ENCODE measurements around the gene PPP1R26.
"Not testable (repeated sequence)": the region's sequence is repeated elsewhere in the genome, so short reads cannot be mapped to it uniquely, and the experiment has no call there.

The PPP1R26 gene

DNA sequence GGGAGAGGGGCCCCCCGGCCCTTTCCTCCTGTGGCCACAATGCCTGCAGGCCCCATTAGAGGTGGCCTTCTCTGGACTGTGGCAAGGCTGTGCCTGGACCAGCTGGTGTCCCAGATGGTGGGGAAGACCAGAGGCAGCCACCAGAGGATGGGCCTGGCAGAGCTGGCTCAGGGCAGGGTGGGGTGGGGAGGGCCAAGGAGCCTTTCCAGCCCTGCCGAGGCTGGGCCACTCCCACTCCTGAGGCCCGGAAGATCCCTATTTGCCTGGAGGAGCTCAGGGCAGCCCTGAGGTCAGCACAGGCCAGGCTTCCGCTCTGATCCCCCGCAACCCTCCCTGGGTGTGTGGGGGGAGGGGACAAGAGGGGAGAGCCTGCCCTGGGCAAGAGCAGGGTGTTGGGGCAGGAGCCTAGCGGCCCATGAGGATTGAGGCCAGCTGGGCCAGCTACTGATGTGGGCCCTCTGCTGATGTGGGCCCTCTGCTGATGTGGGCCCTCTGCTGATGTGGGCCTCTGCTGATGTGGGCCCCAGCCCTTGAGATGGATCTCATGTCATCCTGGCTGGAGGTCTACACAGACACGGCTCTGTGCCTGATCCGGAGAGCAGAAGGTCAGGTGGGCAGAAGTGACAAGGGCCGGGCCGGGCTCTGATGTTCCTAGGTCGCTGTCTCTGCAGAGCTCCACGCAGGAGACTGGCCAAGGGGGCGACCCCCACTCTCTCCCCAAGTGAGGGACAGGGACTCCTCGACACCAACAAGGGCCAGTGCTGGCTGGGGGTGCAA is 26.9 kb downstream of the PPP1R26 start:
- DNase-seq = no peak

DNA sequence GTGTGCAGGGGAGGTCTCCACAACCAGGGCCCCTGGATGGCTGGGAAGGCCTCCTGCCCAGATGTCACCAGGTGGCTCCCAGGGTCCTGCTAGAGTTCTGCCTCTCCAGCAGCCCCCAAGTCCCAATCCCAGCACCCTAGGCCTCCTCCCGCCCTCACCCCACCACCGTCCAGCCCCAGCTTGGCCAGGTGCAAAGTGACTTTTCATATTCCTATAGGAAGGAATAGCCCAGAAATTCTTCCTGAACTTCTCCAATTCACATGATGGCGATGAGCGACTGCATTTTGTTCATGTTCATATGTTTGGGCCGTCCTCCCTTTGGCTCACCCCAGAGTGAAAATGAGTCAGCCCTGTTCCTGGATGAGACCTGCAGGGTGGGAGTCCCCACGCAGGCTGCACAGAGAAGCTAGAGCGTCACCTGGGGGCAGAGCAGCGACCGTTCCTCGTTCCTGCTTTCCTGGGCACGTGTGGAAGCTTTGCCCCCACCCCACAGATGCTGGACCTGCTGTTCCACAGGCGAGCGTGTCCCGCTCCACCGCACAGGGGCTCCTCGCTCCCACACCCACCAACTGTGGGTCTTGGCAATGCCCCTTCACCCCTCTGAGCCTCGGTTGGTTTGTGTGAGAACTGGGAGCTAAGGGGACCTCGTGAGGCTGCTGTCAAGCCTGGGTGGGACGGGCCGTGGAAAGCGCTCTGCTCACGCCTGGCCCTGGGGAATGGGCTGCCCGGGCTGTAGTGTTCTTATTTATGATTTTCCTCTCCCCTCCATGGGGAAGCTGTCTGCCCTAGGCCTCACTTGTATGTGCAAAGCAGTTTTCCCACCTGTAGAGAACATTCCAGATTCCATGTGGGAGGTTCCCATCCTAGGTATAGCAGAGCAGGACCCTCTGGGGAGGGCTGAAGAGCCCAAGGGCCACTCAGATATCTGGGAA is 27.8 kb downstream of the PPP1R26 start:
- DNase-seq = no peak

DNA sequence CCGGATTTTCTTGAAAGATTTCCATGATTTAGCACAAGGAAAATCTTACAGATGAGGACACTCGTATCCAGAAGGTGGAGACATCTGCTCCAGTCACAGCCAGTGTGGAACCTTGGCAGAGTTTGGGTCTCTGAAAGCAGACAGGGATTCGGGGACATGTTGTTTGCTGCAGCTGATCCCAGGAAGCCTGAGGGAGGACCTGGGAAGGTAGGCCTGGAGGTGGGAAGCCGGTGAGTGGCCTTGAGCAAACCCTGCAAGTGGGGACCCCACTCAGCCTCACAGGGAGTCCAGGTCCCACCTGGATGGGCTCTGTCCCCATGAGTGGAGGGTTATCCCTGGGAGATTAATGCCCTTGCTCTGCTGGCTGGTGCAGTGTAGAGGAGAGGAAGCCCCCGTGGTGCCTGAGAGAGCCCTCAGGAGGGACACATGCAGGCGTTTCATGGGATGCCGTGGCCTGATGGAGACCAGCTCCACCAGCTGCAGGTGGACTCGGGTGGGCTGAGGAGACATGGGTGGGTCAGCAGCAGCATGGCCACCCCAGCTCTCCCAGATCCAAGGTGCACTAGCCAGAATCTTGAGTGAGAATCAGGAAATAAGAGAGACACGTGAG is 28.7 kb downstream of the PPP1R26 start:
- DNase-seq = no peak

DNA sequence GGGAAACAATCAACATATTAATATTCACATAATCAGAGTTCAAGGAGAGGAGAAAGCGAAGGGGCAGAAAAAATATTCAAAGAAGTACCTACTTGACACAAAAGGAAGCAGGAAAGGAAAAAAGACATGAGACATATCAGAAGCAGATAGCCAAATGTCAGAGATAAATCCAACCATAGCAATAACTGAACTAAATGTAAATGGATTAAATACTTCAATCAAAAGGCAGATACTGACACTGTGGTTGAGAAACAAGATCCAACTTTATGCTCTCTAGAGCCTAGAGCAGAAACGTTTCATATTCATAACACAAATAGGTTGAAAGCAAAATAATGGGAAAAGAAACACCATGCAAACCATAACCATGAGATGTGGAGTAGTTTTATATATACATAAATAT is 29.9 kb downstream of the PPP1R26 start:
- no peak for DNase-seq

DNA sequence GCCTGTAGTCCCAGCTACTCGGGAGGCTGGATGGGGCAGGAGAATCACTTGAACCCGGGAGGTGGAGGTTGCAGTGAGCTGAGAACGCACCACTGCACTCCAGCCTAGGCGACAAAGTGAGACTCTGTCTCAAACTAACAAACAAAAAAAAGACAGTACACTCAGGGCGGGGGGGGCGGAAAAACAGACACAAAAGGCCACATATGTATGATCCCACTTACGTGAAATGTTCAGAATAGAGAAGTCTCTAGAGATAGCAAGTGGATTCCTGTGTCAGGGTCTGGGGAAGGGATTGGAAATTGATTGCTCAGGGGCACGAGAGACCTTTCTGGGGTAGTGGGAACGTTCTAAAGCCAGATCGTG is 32.6 kb downstream of the PPP1R26 start:
- no peak for DNase-seq

DNA sequence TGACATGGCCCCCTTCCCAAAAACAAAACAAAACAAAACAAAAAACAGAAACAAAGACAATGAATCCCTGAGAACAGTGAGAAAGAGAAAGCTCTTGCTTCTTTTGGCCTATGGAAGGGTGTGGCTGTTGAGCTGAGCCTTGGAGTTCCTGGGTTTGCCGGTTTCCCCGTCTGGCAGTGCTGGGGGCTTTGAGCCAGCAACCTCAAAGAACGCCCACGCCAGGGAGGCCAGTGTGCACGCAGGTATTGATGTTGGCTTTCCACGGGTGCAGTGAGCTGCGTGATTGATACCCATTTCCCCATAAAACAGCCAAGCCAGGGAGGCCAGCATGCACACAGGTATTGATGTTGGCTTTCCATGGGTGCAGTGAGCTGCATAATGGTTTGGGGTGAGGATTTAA is 33.3 kb downstream of the PPP1R26 start:
- DNase-seq = no peak

DNA sequence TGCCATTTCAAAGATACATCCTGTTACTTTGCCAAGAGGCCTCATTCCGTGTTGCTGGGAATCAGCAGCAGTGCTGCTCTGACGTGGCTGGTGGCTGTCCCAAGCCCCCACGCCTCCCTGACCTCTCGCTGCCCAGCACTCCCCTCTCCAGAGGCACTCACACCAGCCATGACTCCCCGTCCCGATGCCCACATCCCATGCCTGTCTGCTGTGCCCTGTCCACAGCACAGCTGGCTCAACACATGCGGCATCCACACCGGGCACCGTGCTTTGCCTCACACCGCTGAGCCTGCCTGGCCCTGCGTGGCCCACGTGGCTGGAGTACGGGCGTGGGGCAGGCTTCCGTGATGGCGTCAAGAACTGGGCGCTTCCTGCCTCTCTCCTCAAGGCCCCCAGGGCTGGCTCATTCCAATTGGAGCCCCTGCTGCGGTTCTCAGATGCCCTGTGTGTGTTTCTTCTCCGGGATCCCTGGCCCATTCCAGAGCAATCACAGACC is 33.8 kb downstream of the PPP1R26 start:
- DNase-seq = no peak

DNA sequence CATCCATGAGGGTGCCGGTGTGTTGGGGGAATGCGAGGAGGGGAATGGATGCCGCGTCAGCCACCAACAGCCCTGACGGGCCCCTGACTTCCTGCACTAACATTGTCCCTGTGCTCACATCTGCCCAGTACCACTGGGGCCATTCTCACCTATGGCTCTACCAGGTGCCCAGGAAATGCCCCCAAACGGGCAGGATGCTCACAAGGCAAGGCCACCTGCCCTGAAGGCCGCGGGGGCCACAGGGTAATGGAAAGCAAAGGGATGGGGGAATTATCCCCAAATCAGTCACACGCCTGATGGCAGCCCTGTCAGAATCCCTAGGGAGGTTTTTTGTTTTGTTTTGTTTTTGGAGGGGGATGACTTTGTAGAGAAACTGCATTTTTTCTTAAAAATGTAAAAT is 34.3 kb downstream of the PPP1R26 start:
- not testable (repeated sequence) for DNase-seq

DNA sequence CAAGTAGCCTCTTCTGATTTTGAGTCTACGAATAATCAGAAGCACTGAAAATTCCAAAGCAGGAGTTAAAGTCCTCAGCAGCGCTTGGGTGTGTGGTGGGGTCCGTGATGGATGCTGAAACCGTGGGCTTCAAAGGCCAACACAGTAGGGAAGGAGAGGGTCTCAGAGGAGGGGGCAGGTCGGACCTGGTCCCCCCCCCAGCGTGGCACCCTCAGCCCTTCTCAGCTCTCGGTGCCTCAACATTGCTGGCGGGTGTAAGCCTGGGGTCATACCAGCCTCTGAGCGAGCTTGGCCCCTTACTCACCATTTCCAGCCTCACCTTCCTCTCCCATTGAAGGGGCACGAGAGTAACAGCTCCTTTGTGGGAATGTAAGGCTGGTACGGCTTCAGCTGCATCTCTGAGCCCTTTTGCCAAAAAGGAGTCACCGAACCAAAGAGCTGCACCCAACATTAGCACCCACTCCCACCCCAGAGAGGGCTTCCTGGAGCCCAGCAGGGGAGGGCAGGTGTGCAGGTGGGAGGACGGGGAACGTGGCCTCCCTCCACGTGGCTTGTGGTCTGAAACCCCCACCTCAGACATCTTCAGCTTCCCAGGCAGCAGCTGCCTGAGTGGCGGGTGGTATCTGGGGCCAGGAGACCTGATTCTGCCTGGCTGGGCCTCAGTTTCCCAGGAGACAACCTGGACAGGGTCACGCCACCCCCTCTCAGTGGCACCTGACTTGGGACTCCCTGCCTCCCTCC is 34.9 kb downstream of the PPP1R26 start:
- no peak for DNase-seq

DNA sequence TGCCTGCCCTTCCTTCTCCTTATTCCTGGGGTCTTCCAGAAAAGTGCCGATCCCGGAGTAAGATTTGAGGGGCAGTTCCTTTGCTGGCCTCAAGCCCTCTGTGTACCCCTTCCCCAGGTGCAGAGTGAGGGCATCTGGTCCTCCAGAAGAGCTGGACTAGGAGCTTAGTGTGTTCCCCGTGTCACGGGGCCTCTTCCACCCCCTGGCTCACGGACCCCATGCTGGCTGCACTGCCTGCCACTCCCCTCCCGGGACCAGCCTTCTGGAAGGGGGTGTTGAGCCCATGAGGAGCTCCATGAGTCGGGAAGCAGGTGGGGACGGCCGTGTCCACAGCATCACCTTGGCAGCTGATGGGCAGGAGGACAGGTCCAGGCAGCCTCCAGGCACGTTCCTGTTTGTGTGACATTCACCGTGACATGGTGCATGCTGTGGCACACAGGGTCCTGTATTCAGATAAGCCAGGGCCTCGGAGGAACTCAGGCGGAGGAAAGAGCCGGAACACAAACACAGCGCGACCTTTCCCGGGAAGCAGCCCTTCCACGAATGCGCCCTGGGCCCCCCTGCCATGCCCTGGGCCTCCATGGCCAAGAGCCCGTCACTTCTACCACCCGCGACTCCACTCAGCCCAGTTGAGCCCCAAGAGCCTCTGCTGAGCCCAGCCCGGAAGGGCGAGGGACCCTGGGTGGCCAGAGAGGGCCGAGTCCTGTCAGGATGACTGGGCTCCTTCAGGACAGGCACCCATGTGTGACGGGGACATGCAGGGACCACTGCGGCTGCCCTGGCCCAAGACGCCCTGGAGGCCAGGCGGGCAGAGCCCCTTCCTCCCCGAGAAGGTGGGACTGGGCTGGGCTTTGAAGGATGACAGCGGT is 35.7 kb downstream of the PPP1R26 start:
- DNase-seq = no peak

DNA sequence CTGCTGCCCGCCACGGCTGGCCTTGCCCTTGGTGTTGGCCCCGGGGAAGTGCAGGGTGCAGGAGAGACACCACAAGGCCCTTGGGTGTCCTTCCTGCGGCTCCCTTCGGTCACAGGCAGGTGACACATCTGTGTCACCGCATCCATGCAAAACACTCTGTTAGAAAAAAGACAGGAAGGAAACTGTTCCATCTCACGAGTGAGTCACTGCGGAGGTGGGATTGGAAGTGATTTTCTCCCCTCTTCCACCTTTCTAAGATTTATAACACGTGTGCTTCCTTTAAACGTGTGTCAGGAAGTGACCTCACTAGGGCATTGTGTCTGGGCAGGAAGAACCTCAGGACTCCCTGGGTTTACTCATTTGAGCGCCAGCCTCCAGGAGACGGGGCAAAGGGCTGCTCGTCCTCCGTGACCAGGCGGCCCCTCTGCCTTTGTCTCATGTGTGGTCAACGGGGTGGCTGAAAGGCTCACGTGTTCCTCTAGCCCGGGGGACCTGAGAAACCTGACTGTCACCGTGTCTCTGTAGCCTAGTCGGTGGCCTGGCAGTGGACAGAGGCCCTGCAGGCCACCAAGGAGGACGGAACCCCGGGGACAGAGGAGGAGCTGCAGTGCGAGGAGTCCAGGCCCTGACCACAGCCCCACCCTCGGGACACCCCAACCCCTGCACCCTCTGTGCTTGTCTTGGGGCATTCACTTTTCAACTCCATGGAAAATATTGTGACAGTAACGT is 36.7 kb downstream of the PPP1R26 start:
- DNase-seq = no peak

DNA sequence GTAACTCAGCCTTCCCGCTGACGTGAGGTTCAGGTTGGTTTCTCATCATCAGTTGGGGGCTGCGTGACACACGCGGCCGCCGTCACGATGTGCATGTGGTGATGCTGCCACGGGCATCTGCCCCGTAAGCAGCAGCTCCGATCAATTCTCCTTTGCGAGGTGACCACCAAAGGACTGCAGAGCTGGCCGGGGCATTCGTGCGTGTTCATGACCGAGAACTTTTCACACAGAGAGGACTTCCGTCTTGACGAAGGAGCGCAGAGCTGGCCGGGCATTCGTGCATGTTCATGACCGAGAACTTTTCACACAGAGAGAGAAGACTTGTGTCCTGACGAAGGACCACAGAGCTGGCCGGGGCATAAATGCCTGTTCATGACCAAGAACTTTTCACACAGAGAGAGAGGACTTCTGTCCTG is 37.8 kb downstream of the PPP1R26 start:
- DNase-seq = no peak

DNA sequence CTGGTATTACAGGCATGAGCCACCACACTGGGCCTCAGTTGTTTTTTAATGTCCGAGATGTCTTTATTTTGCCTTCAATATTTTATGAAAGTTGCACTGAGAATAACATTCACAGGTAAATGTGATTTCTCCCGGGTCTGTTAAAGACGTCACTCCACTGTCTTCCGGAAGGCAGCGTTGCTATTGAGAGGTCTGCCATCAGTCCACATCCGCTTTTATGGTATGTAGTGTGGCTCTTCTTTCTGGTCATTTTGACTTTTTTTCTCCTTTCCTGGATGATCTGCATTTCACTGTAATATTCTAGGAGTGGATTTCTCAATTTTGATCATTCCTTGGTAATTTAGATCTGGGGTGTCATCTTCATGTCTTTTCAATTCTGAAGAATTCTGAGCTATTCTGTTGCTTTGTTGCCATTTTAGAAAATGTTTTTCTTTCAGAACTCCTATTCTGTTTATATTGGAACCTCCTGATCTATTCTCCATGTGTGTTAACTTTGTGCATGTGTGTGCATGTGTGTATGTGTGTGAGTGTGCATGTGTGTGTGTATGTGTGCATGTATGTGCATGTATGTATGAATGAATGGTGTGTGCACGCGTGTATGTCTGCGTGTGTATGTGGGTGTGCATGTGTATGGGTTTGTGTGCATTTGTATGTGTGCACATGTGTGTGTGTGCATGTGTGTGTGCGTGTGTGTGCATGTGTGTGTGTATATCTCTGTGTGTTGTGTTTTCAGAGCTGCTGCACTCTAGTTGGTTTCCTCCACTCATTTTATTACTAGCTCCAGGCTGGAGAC is 39.8 kb downstream of the PPP1R26 start:
- no peak for DNase-seq

DNA sequence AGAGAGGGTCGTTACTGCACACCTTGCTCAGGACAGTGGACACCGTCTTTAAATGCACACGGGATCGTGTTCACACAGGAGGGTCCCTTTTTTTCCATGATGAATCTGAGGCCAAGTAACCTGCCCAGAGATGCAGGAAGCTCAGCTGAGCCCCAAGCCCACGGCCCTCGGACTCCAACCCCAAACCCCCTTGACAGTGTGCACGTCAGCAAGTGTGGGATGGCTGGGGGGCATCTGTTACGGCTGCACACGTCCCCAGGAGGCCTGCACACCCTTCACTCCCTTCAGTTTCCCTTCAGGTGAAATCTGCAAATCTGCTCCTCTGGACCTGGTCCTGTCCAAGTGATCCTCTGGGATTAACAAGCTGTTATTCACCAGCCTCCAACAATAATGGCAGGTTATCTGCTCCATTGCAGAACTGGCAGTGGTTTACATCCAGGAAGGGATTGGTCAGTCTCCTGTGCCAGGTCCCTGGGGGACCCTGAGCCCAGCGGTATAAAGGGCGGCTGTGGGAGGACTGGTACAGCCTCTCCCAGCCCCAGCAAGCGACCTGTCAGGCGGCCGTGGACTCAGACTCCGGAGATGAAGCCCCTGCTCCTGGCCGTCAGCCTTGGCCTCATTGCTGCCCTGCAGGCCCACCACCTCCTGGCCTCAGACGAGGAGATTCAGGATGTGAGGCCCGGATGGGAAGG is 41.5 kb downstream of the PPP1R26 start, which contains the start of gene LCN1:
Gene LCN1 (plus strand): TSS at position 525 of the 692 bp plus-strand sequence. CDS start 58 bp downstream, at position 583.
- no peak for DNase-seq

DNA sequence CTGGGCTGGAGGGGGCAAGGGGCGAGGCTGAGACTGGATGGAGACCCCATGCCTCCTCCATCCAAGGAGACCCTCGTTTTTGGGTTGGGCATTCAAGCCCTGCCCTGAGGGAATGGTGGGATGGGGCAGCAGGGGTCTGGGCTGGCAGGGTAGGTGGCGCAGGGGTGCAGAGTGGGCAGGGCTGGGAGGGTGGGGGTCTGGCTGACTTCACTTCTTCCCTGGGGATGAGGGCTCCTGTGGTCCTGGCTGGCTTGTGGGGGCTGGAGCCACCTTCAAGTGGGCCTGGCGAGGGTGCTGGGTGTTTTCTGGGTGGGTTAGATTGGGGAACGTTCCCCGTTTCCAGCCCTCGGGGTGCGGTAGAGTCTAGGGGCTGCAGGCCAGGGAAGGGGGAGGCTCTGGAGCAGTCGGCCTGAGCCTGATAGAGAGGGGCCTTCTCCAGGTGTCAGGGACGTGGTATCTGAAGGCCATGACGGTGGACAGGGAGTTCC is 42.1 kb downstream of the PPP1R26 start:
- DNase-seq = no peak

DNA sequence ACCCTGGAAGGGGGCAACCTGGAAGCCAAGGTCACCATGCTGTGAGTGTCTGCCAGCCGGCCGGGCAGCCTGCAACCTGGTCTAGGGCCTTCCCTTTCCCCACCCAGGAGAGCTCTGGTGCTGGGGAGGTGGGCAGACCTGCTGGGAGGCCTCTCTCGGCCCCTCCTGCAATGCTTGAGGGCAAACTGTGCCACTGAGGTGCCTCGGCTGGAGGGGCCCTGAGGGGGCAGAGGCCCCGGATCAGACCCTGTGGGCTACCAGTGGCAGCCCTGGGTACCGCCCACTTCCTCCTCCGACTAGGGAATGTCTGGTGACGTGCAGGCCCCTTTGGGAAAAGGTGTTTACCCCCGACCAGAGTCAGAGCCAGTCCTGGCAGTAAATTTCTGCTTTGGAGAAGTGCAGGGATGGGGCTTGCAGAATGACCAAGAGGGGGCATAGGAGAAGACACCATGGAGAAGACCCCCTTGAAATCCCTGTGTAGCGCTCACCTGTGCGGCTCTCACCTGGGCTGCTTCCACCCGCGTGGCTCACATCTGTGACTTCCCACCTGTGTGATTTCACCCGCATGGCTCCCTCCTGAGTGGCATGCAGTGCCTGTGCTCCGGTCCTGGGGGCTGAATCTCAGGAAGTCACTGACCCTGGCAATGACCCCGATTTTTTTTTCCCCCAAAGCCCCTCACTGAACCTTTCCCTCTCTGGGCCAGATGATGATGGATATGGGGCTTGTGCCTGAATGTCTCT is 42.7 kb downstream of the PPP1R26 start:
- DNase-seq = no peak

DNA sequence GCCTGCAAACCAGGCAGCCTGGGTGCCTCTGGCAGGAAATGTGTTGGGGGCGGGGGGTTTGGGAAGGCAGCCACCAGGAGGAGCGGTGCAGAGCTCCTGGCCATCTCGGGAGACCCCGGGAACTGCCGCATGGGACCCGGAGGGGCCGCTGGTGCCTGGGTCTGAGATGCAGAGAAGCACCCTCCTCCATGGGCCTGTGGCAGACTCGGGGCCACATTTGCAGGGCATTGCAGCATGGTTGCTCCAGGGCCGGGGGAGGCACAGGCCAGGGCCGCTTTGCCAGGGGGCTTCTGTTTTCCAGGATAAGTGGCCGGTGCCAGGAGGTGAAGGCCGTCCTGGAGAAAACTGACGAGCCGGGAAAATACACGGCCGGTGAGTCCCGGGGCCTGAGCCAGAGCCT is 43.3 kb downstream of the PPP1R26 start:
- no peak for DNase-seq

DNA sequence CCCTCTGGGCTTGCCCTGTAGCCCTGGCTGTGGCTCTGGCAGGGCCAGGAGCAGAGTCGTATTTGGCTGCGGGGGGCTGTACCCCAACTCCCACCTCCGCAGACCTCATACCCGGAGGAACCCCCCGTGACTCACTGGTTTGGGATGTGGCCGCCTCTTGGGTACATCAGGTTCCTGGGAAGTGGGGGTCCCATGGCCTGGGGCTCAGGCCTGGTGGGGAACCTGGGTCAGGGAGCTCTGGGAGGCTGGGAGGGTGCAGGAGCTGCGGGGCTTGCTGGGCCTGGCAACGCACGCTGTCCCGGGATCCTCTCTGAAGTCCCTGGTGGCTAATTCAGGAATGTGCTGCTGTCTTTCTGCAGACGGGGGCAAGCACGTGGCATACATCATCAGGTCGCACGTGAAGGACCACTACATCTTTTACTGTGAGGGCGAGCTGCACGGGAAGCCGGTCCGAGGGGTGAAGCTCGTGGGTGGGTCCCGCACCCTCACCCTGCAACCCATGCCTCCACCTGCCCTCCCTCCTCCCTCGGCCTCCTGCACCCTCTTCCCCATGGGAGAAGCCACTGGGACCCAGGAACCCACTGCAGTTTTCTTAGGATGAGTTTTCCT is 44.0 kb downstream of the PPP1R26 start:
- DNase-seq = no peak

Measured in T-helper 1 cell (primary cell).